Astrocyte (in vitro differentiated cells and primary cell): ENCODE data around the gene PACS2. TPM values are rescaled to one million over a fixed set of nuclear protein-coding genes. Genes with fewer than 3 reads are reported as not detected.

Source experiments
- DNase-seq: peaks from one replicate; pipeline ENCODE4 v3.0.0-alpha.2; 2010; ENCODE audit warnings: low read depth
- FAIRE-seq: peaks from 2 replicates; lab custom pipeline; 2011; peaks lifted over from hg19 to GRCh38; lab: Jason Lieb, UNC
- H2AFZ ChIP-seq: 2 replicates; pipeline ENCODE4 v1.6.0; 2012; ENCODE audit warnings: low read depth, low read length, inconsistent platforms
- H3K27ac ChIP-seq: 2 replicates; pipeline ENCODE4 v1.5.1; 2011; ENCODE audit warnings: low read depth, low read length, inconsistent platforms
- H3K27me3 ChIP-seq: 2 replicates; pipeline ENCODE4 v1.6.0; 2011; ENCODE audit warnings: low read length, inconsistent platforms; ENCODE audit not compliant: insufficient read depth
- H3K36me3 ChIP-seq: 2 replicates; pipeline ENCODE4 v1.5.1; 2011; ENCODE audit warnings: low read length, inconsistent platforms; ENCODE audit not compliant: insufficient read depth
- H3K4me1 ChIP-seq: 2 replicates; pipeline ENCODE4 v1.5.1; 2011; ENCODE audit warnings: low read length, inconsistent platforms; ENCODE audit not compliant: insufficient read depth
- H3K4me2 ChIP-seq: 2 replicates; pipeline ENCODE4 v1.6.0; 2012; ENCODE audit warnings: low read length, inconsistent platforms
- H3K4me3 ChIP-seq: 2 replicates; pipeline ENCODE4 v1.5.1; 2011; ENCODE audit warnings: low read depth, mild to moderate bottlenecking, low read length, inconsistent platforms; ENCODE audit not compliant: insufficient read depth
- H3K79me2 ChIP-seq: 2 replicates; pipeline ENCODE4 v1.6.0; 2012; ENCODE audit warnings: mild to moderate bottlenecking, low read length, inconsistent platforms; ENCODE audit not compliant: insufficient read depth
- H3K9ac ChIP-seq: 2 replicates; pipeline ENCODE4 v1.6.0; 2012; ENCODE audit warnings: mild to moderate bottlenecking, low read length, inconsistent platforms
- H3K9me3 ChIP-seq: 2 replicates; pipeline ENCODE4 v1.5.1; 2012; ENCODE audit warnings: low read depth, mild to moderate bottlenecking, low read length, inconsistent platforms; ENCODE audit not compliant: insufficient read depth
- H4K20me1 ChIP-seq: 2 replicates; pipeline ENCODE4 v1.6.0; 2012; ENCODE audit warnings: low read length, inconsistent platforms; ENCODE audit not compliant: insufficient read depth
- H3K27ac Mint-ChIP-seq: one replicate; pipeline ENCODE4 v1.8.0; 2021; ENCODE audit warnings: mild to moderate bottlenecking, mixed read lengths; ENCODE audit not compliant: unreplicated experiment
- H3K27me3 Mint-ChIP-seq: one replicate; pipeline ENCODE4 v1.8.0; 2021; ENCODE audit warnings: low read depth, mixed read lengths; ENCODE audit not compliant: unreplicated experiment
- H3K36me3 Mint-ChIP-seq: one replicate; pipeline ENCODE4 v1.8.0; 2021; ENCODE audit warnings: low read depth, mixed read lengths; ENCODE audit not compliant: unreplicated experiment
- H3K4me1 Mint-ChIP-seq: one replicate; pipeline ENCODE4 v1.8.0; 2021; ENCODE audit warnings: low read depth, mixed read lengths; ENCODE audit not compliant: unreplicated experiment
- H3K4me3 Mint-ChIP-seq: one replicate; pipeline ENCODE4 v1.8.0; 2021; ENCODE audit warnings: mild to moderate bottlenecking, moderate library complexity, mixed read lengths; ENCODE audit not compliant: unreplicated experiment
- H3K9me3 Mint-ChIP-seq: one replicate; pipeline ENCODE4 v1.8.0; 2021; ENCODE audit warnings: mild to moderate bottlenecking, mixed read lengths; ENCODE audit not compliant: unreplicated experiment
- EZH2 ChIP-seq: IDR thresholded peaks from 2 replicates; pipeline ENCODE4 v1.6.1; 2012; ENCODE audit warnings: mild to moderate bottlenecking, low read length, inconsistent platforms; ENCODE audit not compliant: insufficient read depth
- total RNA-seq: library from RNA; stranded (reverse); gene quantifications from 2 replicates; pipeline ENCODE4 v1.2.1, GENCODE V29; 2021
- TF ChIP-seq, protein P1 (sequence below): IDR thresholded peaks from 2 replicates; pipeline ENCODE4 v1.5.1; 2011; ENCODE audit warnings: low read depth, mild to moderate bottlenecking, inconsistent platforms, low read length, moderate library complexity; ENCODE audit not compliant: insufficient read depth

Gene PACS2
- total RNA-seq, 1 donor from 2014 or later, result 51.0 TPM

DNA sequence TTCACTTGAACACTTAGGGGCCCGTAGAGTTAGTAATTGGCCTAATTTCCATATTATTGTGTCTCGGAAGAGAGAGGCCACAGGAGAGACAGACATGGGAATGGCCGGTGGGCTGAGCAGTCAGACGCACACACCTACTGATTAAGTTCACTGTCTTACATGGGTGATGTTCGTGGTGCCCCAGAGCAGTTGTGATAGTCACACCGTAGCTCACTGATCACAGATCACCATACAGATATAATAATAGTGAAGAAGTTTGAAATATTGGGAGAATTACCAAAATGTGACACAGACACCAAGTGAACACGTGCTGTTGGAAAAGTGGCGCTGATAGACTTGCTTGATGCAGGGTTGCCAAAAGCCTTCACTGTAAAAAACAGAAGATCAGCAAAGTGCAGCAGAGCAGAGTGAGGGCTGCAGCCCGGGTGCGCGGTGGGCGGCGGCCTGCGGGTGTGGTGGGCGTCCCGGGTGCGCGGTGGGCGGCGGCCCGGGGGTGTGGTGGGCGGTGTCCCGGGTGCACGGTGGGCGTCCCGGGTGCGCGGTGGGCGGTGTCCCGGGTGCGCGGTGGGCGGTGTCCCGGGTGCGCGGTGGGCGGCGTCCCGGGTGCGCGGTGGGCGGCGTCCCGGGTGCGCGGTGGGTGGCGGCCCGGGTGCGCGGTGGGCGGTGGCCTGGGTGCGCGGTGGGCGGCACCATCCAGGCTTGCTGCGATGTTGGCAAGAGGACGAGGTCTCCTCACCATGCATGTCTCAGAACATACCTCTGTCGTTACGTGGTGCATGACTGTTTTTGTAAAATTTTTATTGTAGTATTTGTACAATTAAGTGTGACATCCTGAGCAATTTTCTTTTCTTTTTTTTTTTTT lies 49.5 kb downstream of the PACS2 start:
- no peak for TF ChIP-seq EZH2
- TF ChIP-seq, protein P1, sequence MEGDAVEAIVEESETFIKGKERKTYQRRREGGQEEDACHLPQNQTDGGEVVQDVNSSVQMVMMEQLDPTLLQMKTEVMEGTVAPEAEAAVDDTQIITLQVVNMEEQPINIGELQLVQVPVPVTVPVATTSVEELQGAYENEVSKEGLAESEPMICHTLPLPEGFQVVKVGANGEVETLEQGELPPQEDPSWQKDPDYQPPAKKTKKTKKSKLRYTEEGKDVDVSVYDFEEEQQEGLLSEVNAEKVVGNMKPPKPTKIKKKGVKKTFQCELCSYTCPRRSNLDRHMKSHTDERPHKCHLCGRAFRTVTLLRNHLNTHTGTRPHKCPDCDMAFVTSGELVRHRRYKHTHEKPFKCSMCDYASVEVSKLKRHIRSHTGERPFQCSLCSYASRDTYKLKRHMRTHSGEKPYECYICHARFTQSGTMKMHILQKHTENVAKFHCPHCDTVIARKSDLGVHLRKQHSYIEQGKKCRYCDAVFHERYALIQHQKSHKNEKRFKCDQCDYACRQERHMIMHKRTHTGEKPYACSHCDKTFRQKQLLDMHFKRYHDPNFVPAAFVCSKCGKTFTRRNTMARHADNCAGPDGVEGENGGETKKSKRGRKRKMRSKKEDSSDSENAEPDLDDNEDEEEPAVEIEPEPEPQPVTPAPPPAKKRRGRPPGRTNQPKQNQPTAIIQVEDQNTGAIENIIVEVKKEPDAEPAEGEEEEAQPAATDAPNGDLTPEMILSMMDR, result no peak
- H3K4me3 ChIP-seq, result no peak overlapping the region
- peaks cover 6% of the 10 kb centered on the region for H4K20me1 ChIP-seq
- peak overlapping the region; percentile 69 for H3K4me2 ChIP-seq
- no peaks in the 10 kb centered on the region for H3K9me3 ChIP-seq
- no peaks in the 10 kb centered on the region for H3K79me2 ChIP-seq
- H3K27me3 Mint-ChIP-seq, result no peaks in the 10 kb centered on the region
- no peak overlapping the region for H3K27ac ChIP-seq
- H3K36me3 Mint-ChIP-seq, result peaks cover 18% of the 10 kb centered on the region
- no peaks in the 10 kb centered on the region for H3K36me3 ChIP-seq
- no peak overlapping the region for H3K9ac ChIP-seq
- no peak overlapping the region for H3K4me3 Mint-ChIP-seq
- peaks cover 2% of the 10 kb centered on the region for H3K9me3 Mint-ChIP-seq
- H3K4me1 Mint-ChIP-seq, result peaks cover 3% of the 10 kb centered on the region
- H3K27ac Mint-ChIP-seq, result no peak overlapping the region
- peaks cover 4% of the 10 kb centered on the region for H3K4me1 ChIP-seq
- no peaks in the 10 kb centered on the region for H3K27me3 ChIP-seq
- DNase-seq, result peak; percentile 61
- no peak overlapping the region for H2AFZ ChIP-seq
- FAIRE-seq, result no peak

DNA sequence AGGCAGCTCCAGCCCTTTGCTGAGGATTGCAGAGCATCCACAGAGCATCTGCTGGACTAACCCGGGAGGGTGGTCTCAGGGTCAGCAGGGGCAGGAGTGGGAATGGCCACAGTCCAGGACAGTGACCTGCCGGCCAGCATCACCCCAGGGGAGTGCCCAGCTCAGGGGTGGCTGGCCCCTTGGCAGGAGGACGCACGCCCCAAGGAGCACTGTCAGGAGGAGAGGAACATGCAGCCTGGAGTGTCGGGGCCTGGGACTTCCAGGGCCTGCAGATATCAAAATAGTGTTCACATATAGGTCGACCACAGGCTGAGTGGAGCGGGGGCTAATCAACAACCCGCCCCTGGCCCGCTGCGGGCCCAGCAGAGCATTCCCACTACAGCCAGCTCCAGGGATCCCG lies 50.6 kb downstream of the PACS2 start:
- DNase-seq (no peak), FAIRE-seq (no peak)
- no peak overlapping the region for H3K4me3 ChIP-seq
- no peak overlapping the region for H3K27ac ChIP-seq
- H3K9ac ChIP-seq, result no peak overlapping the region
- H3K4me2 ChIP-seq, result peak overlapping the region; percentile 69
- no peaks in the 10 kb centered on the region for H3K36me3 ChIP-seq
- TF ChIP-seq EZH2, result no peak
- peaks cover 4% of the 10 kb centered on the region for H3K4me1 ChIP-seq
- peaks cover 18% of the 10 kb centered on the region for H3K36me3 Mint-ChIP-seq
- no peaks in the 10 kb centered on the region for H3K27me3 Mint-ChIP-seq
- peaks cover 6% of the 10 kb centered on the region for H4K20me1 ChIP-seq
- no peak overlapping the region for H3K4me3 Mint-ChIP-seq
- H3K4me1 Mint-ChIP-seq, result peaks cover 3% of the 10 kb centered on the region
- H3K27me3 ChIP-seq, result no peaks in the 10 kb centered on the region
- no peaks in the 10 kb centered on the region for H3K9me3 ChIP-seq
- no peak overlapping the region for H3K27ac Mint-ChIP-seq
- no peak overlapping the region for H2AFZ ChIP-seq
- peaks cover 2% of the 10 kb centered on the region for H3K9me3 Mint-ChIP-seq
- H3K79me2 ChIP-seq, result no peaks in the 10 kb centered on the region

DNA sequence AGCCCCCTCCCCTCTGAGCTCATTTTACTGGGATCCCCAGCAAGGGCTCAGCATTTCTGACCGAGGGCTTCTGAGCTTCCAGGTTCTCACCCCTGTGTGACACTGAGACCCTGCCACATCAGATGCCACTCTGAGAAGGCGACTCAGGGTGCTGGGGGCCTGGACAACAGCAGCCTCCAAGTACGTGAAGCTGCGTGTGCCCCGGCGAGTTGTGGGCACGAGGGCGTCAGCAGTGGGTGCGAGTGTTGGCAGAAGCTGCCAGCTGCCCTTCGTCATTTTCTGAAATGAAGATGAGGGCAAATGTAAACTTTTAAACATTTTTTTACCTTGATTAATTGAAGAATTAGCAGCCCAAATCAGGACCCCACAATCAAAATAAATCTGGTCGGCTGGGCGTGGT lies 51.1 kb downstream of the PACS2 start:
- no peak overlapping the region for H2AFZ ChIP-seq
- H3K27me3 ChIP-seq, result no peaks in the 10 kb centered on the region
- H3K4me1 ChIP-seq, result peaks cover 4% of the 10 kb centered on the region
- H3K27ac ChIP-seq, result no peak overlapping the region
- H3K4me3 ChIP-seq, result no peak overlapping the region
- no peak for FAIRE-seq
- peaks cover 16% of the 10 kb centered on the region for H3K36me3 Mint-ChIP-seq
- no peak overlapping the region for H3K9ac ChIP-seq
- H4K20me1 ChIP-seq, result peaks cover 6% of the 10 kb centered on the region
- no peaks in the 10 kb centered on the region for H3K79me2 ChIP-seq
- TF ChIP-seq, protein P1, result no peak
- no peak for TF ChIP-seq EZH2
- H3K4me1 Mint-ChIP-seq, result peaks cover 3% of the 10 kb centered on the region
- H3K27me3 Mint-ChIP-seq, result no peaks in the 10 kb centered on the region
- H3K36me3 ChIP-seq, result no peaks in the 10 kb centered on the region
- H3K4me3 Mint-ChIP-seq, result no peak overlapping the region
- H3K4me2 ChIP-seq, result no peak overlapping the region
- peaks cover 2% of the 10 kb centered on the region for H3K9me3 Mint-ChIP-seq
- no peak for DNase-seq
- no peak overlapping the region for H3K27ac Mint-ChIP-seq
- no peaks in the 10 kb centered on the region for H3K9me3 ChIP-seq
